Pons (tissue), 1 donor: Measurements from ENCODE around the gene LCTL.
A peak's percentile ranks its signal among the peaks of the same experiment; 100 is the strongest.
"Not testable (repeated sequence)": the region's sequence is repeated elsewhere in the genome, so short reads cannot be mapped to it uniquely, and the experiment has no call there.

Source experiments
- DNase-seq: peaks from one replicate; pipeline ENCODE4 v3.0.0-alpha.2; 2016; ENCODE audit warnings: low spot score

Gene LCTL

DNA sequence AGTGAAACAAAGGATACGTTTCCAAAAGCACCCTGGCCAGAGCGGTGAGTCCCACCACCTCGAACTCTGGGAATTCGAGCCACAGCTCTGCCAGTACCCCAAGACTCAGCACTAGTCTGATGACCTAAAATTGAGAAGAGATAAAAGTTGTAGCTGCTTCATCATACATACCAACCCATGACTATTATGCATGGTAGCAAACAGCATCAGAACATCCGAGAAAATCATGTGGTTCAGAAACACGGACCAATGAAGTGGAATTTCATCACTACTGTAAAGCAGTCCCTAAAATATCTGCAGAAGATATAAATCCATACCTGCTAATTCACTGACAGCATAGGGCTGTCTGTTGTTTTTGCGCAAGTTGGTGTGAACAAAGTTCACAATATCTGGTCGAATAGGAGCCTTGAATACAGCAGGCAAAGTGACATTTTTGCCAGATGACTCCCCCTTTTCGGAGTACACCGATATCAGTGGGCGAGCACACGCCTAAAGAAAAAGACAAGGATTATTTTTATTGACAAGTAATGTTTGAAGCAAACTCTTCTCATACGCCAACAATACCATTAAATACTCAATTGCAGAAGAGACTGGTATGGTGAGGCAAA is 62.7 kb downstream of the LCTL start:
- not testable (repeated sequence) for DNase-seq

DNA sequence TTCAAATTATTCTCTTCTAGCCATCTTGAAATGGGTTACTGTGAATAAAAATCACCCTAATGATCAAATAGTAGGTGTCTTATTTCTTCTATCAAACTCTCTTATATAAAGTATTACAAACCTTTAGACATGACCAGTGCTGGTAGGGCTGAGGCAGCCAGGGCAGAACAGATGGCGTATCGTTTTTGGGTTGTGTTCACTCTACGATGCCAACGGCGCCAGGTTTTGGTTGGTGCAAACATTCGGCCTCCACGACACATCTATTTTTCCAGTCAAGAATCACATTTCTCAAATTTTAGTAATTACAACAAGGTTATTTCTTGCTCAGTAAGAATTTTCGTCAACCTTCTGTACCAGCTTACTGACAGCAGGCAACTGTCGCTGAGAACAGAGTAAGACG is 63.3 kb downstream of the LCTL start:
- DNase-seq = no peak

DNA sequence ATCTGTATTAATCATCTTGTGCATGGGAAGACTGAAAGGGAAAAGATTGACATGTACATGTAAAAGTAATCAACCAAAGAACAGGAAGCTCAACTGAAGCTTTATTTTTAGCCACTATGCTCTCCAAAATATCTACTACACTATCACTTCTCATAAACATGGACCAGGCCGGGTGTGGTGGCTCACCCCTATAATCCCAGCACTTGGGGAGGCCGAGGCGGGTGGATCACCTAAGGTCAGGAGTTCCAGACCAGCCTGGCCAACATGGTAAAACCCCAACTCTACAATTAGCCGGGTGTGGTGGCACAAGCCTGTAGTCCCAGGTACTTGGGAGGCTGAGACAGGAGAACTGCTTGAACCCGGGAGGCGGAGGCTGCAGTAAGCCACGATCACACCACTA is 65.5 kb downstream of the LCTL start:
- DNase-seq = not testable (repeated sequence)

DNA sequence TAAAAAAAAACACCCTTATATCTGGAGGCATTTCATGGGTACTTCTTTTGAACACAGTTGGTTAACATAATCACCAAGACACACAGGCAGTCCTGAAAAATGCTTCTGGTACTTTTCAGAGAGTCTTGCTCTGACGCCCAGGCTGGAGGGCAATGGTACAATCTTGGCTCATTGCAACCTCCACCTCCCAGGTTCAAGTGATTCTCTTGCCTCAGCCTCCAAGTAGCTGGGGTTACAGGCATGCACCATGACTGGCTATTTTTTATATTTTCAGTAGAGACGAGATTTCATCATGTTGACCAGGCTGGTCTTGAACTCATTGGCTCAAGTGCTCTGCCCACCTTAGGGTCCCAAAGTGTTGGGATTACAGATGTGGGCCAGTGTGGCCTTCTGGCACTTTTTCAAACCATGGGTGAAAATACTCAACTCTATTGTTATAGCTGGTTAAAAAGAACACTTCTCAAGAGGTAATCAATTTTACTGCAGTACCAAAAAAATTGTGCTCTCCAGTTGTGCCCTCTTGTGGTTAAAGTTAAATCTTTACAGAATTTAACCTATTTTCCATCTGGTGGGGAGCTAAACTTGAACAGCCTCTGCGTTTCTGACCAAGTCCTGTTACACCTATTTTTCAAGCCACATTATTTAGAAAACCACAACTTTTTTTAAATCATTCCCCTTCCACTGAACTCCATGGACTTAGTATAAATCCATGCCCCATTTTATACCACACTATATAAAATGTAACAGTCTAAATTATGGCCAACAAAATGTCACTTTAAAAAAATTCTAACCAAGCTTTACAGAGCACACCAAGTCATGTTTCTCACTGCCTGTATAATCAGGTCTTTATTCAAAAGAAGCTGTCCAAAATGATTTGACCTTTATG is 67.1 kb downstream of the LCTL start:
- peak; percentile 32 for DNase-seq
